K562 (cell line): ENCODE data around the gene CCDC88C. TPM values are rescaled to one million over a fixed set of nuclear protein-coding genes. Genes with fewer than 3 reads are reported as not detected.

Source experiments
- ATAC-seq: fragments of 200-7000 bp; cut with Tn5 transposase; 3 replicates; pipeline ENCODE4 v1.9.1; 2020; ENCODE audit warnings: moderate library complexity
- BruUV-seq: library from RNA; stranded (reverse); fragments of 400-500 nt; replicated peaks from 2 replicates; lab custom pipeline; 2021; lab: Mats Ljungman, UMichigan
- CTCF ChIA-PET: fragments of 300-600 bp; formaldehyde crosslinking; extraction: SDS; loops from one replicate; lab custom pipeline; 2021; ENCODE audit warnings: low intra/inter-chr PET ratio; lab: Yijun Ruan, JAX
- POLR2A ChIA-PET: fragments of 300-600, 350-650 bp; sonication (Branson Sonifier 250); formaldehyde crosslinking; extraction: SDS; loops from one replicate; lab custom pipeline; 2021; ENCODE audit warnings: antibody characterized with exemption, inconsistent platforms; lab: Yijun Ruan, JAX
- DNase-seq, 4 experiments: peaks; one replicate each; pipeline versions ENCODE4 v3.0.0 to v3.0.0-alpha.2; 2011 to 2018; ENCODE audit warnings: low spot score in 3 of 4, mixed read lengths in 3 of 4; ENCODE audit errors: extremely low read depth in 1 of 4
- FAIRE-seq: peaks from 2 replicates; lab custom pipeline; 2011; peaks lifted over from hg19 to GRCh38; lab: Jason Lieb, UNC
- H2AFZ ChIP-seq: 2 replicates; pipeline ENCODE4 v1.6.0; 2011; ENCODE audit warnings: low read depth, low read length, control low read depth, inconsistent platforms
- H3K27ac ChIP-seq: fragments of 200-600 bp; 3 replicates; pipeline ENCODE4 v1.8.0; 2011; ENCODE audit warnings: low read depth, mild to moderate bottlenecking, control low read depth, inconsistent platforms, low read length, moderate library complexity, mixed read lengths; ENCODE audit errors: extremely low read depth
- H3K27me3 ChIP-seq, 2 experiments: fragments of 300-600 bp in 1 of 2; 2 replicates in 1 of 2; 3 replicates in 1 of 2; pipeline versions ENCODE4 v1.6.0 to v1.8.0; 2011; ENCODE audit warnings: inconsistent platforms in 2 of 2, low read length in 2 of 2, mild to moderate bottlenecking in 1 of 2, mixed read lengths in 1 of 2, moderate library complexity in 1 of 2; ENCODE audit not compliant: control insufficient read depth in 2 of 2, insufficient read depth in 2 of 2
- H3K36me3 ChIP-seq: fragments of 300-600 bp; 3 replicates; pipeline ENCODE4 v1.8.0; 2011; ENCODE audit warnings: mild to moderate bottlenecking, low read length, inconsistent platforms; ENCODE audit not compliant: control insufficient read depth, insufficient read depth
- H3K4me1 ChIP-seq, 2 experiments: fragments of 200-600 bp in 1 of 2; replicated peaks in 1 of 2; 2 replicates in 1 of 2; 3 replicates in 1 of 2; pipeline versions ENCODE4 v1.5.1 to v1.8.0; 2011; ENCODE audit warnings: inconsistent platforms in 2 of 2, low read length in 2 of 2, mild to moderate bottlenecking in 1 of 2, mixed read lengths in 1 of 2, moderate library complexity in 1 of 2; ENCODE audit not compliant: control insufficient read depth in 2 of 2, insufficient read depth in 2 of 2
- H3K4me2 ChIP-seq: 2 replicates; pipeline ENCODE4 v1.6.1; 2011; ENCODE audit warnings: low read length, control low read depth, inconsistent platforms, mixed read lengths; ENCODE audit not compliant: insufficient read depth
- H3K4me3 ChIP-seq: fragments of 200-600 bp; sonication (generic), shearing (Covaris generic); 2 replicates; pipeline ENCODE4 v1.5.1; 2016; ENCODE audit warnings: control low read depth, inconsistent platforms
- H3K79me2 ChIP-seq: fragments of 200-600 bp; 3 replicates; pipeline ENCODE4 v1.8.0; 2011; ENCODE audit warnings: low read length, inconsistent platforms; ENCODE audit not compliant: control insufficient read depth, insufficient read depth
- H3K9ac ChIP-seq, 2 experiments: 2 replicates each; pipeline versions ENCODE4 v1.6.0 to v1.6.1; 2011; ENCODE audit warnings: low read depth in 2 of 2, low read length in 2 of 2, control low read depth in 1 of 2, inconsistent platforms in 1 of 2, mild to moderate bottlenecking in 1 of 2, mixed read lengths in 1 of 2; ENCODE audit not compliant: insufficient read depth in 1 of 2
- H3K9me1 ChIP-seq: one replicate; pipeline ENCODE4 v1.6.0; 2011; ENCODE audit warnings: inconsistent platforms, mild to moderate bottlenecking, low read length, moderate library complexity; ENCODE audit not compliant: control insufficient read depth, insufficient read depth
- H3K9me3 ChIP-seq: replicated peaks from 2 replicates; pipeline ENCODE4 v1.5.1; 2011; ENCODE audit warnings: low read depth, low read length, inconsistent platforms; ENCODE audit not compliant: control insufficient read depth, insufficient read depth
- H4K20me1 ChIP-seq: replicated peaks from 2 replicates; pipeline ENCODE4 v1.6.1; 2011; ENCODE audit warnings: low read length, inconsistent platforms, mixed read lengths; ENCODE audit not compliant: control insufficient read depth, insufficient read depth
- SPI1 ChIP-seq: IDR thresholded peaks from 2 replicates; pipeline ENCODE4 v1.6.1; 2011; ENCODE audit warnings: low read depth, low read length, control low read depth, borderline replicate concordance
- YBX1 ChIP-seq: fragments of 450-650 bp; IDR thresholded peaks from 2 replicates; pipeline ENCODE4 v1.7.1; 2016; ENCODE audit warnings: mild to moderate bottlenecking
- ZBTB33 ChIP-seq: sonication (generic); formaldehyde crosslinking; IDR thresholded peaks from 2 replicates; pipeline ENCODE4 v1.8.1; 2023; ENCODE audit warnings: mild to moderate bottlenecking, missing genetic modification reagents
- WGBS: fragments of 100-300 bp; shearing (Covaris generic); methylation state at CpG from one replicate; pipeline ENCODE4 v1.1.6; 2016; ENCODE audit warnings: low coverage, mixed read lengths; ENCODE audit not compliant: insufficient coverage; ENCODE audit errors: missing lambda C conversion rate; 5-methylcytosine and 5-hydroxymethylcytosine counted together
- in situ Hi-C: fragments of 300-500 bp; cut with MboI; formaldehyde crosslinking; loops from 4 replicates; pipeline ENCODE4 v1.15.0; 2018; ENCODE audit warnings: inconsistent platforms, mixed read lengths
- intact Hi-C: fragments of 100-400 bp; cut with micrococcal nuclease; formaldehyde crosslinking; loops from 2 replicates; pipeline ENCODE4 v1.14.2; 2022
- polyA plus RNA-seq, 8 experiments: library from polyadenylated mRNA; depleted of rRNA in 4 of 8; stranded (reverse) in 5 of 8; unstranded in 3 of 8; fragments of >200 nt; fragmentation: Nextera tagmentation in 2 of 8; fragmentation: Illumina TruSeq in 1 of 8; extraction: Ambion mirVana in 2 of 8; extraction: Trizol in 1 of 8; gene quantifications; 2 replicates each; pipeline versions ENCODE4 v1.2.1 to v1.2.3, GENCODE V29; 2011 to 2014; ENCODE audit warnings: inconsistent platforms in 1 of 8, missing spikeins in 1 of 8
- total RNA-seq, 7 experiments: library from RNA; depleted of rRNA in 6 of 7; stranded (reverse); fragments of >200 nt in 6 of 7; fragmentation: Illumina TruSeq in 2 of 7; extraction: Trizol in 2 of 7; gene quantifications; 2 replicates each; pipeline versions ENCODE4 v1.2.1 to v1.2.3, GENCODE V29; 2011 to 2021; ENCODE audit warnings: low replicate concordance in 1 of 7
- TF ChIP-seq, protein P1 (sequence below): fragments of 450-650 bp; IDR thresholded peaks from 2 replicates; pipeline ENCODE4 v1.6.1; 2016

The CCDC88C gene
- total and polyA plus RNA-seq, 9 of the 15 experiments (the other 6 are each of a cell fraction or from before 2014, with no cell fraction given), result 0.62 to 22.5 (median 10.7) TPM

DNA sequence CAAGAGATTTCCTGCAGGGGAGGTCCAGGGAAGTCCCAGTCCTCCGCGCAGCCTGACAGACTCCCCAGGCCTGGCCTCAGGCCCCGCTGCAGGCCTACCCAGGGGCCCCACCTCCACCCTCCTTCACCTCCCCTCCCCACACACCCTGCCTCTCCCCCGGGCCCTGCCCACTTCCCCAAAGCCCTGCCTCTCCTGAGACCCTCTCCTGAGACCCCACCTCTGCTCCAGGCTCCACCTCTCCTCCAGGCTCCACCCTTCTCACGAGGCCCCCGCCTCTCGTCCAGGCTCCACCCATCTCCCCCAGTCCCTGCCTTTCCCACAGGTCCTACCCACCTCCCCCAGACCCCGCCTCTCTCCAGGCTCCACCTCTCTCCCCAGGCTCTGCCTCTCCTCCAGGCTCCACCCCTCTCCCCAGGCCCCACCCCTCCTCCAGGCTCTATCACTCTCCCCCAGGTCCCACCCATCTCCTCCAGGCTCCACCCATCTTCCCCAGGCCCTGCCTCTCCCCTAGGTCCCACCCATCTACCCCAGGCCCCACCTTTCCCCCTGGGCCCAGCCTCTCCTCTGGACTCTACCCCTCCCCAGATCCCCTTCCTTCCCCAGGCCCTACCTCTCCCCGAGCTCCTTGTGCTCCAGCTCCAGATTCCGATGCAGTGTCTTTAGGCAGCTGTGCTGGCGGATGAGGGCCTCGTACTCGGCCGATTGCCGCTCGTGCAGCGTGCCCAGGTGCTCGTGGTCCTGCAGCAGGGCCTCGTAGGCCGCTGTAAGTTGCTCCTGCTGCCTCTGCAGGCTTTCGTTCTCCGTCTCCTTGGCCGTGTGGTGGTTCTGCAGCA, 114.3 kb downstream of the CCDC88C start:
- no peak overlapping the region for H3K4me2 ChIP-seq
- TF ChIP-seq, protein P1, sequence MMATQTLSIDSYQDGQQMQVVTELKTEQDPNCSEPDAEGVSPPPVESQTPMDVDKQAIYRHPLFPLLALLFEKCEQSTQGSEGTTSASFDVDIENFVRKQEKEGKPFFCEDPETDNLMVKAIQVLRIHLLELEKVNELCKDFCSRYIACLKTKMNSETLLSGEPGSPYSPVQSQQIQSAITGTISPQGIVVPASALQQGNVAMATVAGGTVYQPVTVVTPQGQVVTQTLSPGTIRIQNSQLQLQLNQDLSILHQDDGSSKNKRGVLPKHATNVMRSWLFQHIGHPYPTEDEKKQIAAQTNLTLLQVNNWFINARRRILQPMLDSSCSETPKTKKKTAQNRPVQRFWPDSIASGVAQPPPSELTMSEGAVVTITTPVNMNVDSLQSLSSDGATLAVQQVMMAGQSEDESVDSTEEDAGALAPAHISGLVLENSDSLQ, result peak; percentile 69
- TF ChIP-seq ZBTB33 (CRISPR knock-in tag) (0 out of 2 replicates have a peak, but pooled peaks have one; percentile 26), YBX1 (no peak), SPI1 (0 out of 2 replicates have a peak, but pooled peaks have one; percentile 18)
- TF ChIP-seq, all 486 proteins: peak for 3
- peak overlapping the region in 1 of 2 experiments; percentile 58; a peak in 1 of 4 replicates for H3K9ac ChIP-seq
- DNase-seq (peak; percentile 89 to 98 (median 96)), FAIRE-seq (peak; percentile 73), ATAC-seq (peak; percentile 100)
- WGBS, result 95% methylated on average over 10 of the region's 23 CpGs
- ChIA-PET POLR2A (interaction anchor here (0.5 kb wide), 1 partner anchor 134 kb away, joined by 3 read pairs; no protein-coding TSS in a partner anchor), CTCF (no interaction called here)
- no peaks in the 10 kb centered on the region for H3K9me1 ChIP-seq
- H4K20me1 ChIP-seq, result no peaks in the 10 kb centered on the region
- no peaks in the 10 kb centered on the region for H3K27me3 ChIP-seq
- no peak overlapping the region for H2AFZ ChIP-seq
- in situ Hi-C loops (no loop called here), intact Hi-C loops (no loop called here)
- no TSS peak for BruUV-seq
- peaks cover 64% of the 10 kb centered on the region; the same call in 2 of the 3 replicates for H3K36me3 ChIP-seq
- no peak overlapping the region for H3K27ac ChIP-seq
- H3K4me3 ChIP-seq, result no peak overlapping the region
- H3K9me3 ChIP-seq, result no peaks in the 10 kb centered on the region
- H3K79me2 ChIP-seq, result no peaks in the 10 kb centered on the region
- peaks cover 4 to 15% of the 10 kb centered on the region in 2 experiments; a peak in 2 of 5 replicates for H3K4me1 ChIP-seq
